Ovary (tissue), 9 donors: Measurements from ENCODE around the gene ZNRD2. TPM values are rescaled to one million over a fixed set of nuclear protein-coding genes. Genes with fewer than 3 reads are reported as not detected.
A peak's percentile ranks its signal among the peaks of the same experiment; 100 is the strongest.

ENCODE experiments used
- DNase-seq, 5 donors: peaks; one replicate each; pipeline ENCODE4 v3.0.0-alpha.2; 2019 to 2020
- H3K27ac ChIP-seq, 2 donors: fragments of 200-600 bp; one replicate each; pipeline versions ENCODE4 v1.5.1 to v1.8.0; 2019 to 2022
- H3K27me3 ChIP-seq: fragments of 200-600 bp; one replicate; pipeline ENCODE4 v1.8.0; 2022
- H3K36me3 ChIP-seq: fragments of 200-600 bp; sonication (generic); one replicate; pipeline ENCODE4 v1.5.1; 2019
- H3K4me1 ChIP-seq: one replicate; pipeline ENCODE4 v1.8.1; 2013; ENCODE audit warnings: mild to moderate bottlenecking, moderate library complexity; ENCODE audit not compliant: insufficient read depth
- H3K4me3 ChIP-seq: fragments of 200-600 bp; sonication (generic); one replicate; pipeline ENCODE4 v1.5.1; 2017
- H3K9me3 ChIP-seq, 2 donors: fragments of 200-600 bp in 1 of 2; sonication (generic) in 1 of 2; one replicate each; pipeline versions ENCODE4 v1.5.1 to v1.8.1; 2013 to 2019; ENCODE audit warnings: mild to moderate bottlenecking in 1 of 2, moderate library complexity in 1 of 2
- CTCF ChIP-seq, 3 donors: fragments of 450-650 bp in 2 of 3; fragments of 200-600 bp in 1 of 3; IDR thresholded peaks; one replicate each; pipeline versions ENCODE4 v1.5.1 to v1.8.0; 2016 to 2022; ENCODE audit warnings: antibody characterized with exemption in 3 of 3, mild to moderate bottlenecking in 1 of 3
- EP300 ChIP-seq: sonication (generic); formaldehyde crosslinking; IDR thresholded peaks from one replicate; pipeline ENCODE4 v1.6.1; 2017; ENCODE audit warnings: antibody characterized with exemption
- POLR2A ChIP-seq: fragments of 450-650 bp; IDR thresholded peaks from one replicate; pipeline ENCODE4 v1.6.1; 2017; ENCODE audit warnings: antibody characterized with exemption, mild to moderate bottlenecking, moderate library complexity
- WGBS, 3 donors: extraction: QIAGEN DNeasy Blood & Tissue Kit in 1 of 3; methylation state at CpG; one replicate each; pipeline versions ENCODE4 v1.1.5 to v1.1.7; 2013 to 2017; 5-methylcytosine and 5-hydroxymethylcytosine counted together
- intact Hi-C, 4 donors: fragments of 100-400 bp; cut with DNase I; formaldehyde crosslinking; loops; one replicate each; pipeline versions ENCODE4 v1.11.0 to v1.15.1; 2022 to 2023
- polyA plus RNA-seq, 2 donors: library from polyadenylated mRNA; stranded (reverse); fragments of 200-250 nt in 1 of 2; fragments of 350-450 nt in 1 of 2; fragmentation: Illumina TruSeq in 1 of 2; extraction: RNeasy Lipid Tissue Mini Kit (QIAGEN cat#74804) in 1 of 2; gene quantifications; one replicate each; pipeline ENCODE4 v1.2.3, GENCODE V29; 2013 to 2014
- total RNA-seq, 7 donors: library from RNA; depleted of rRNA in 2 of 7; stranded (reverse); fragments of >200 nt in 2 of 7; fragmentation: NEBNext Ultra II Directional in 3 of 7; extraction: Animal tissue kit (Norgen Biotek cat#: 25700) in 3 of 7; gene quantifications; one replicate each; pipeline versions ENCODE4 v1.1.0 to v1.2.4, GENCODE V29; 2016 to 2023
- donor health status: DM: no; HTN: no; CAD: no; lungs with moderate emphysema.
- donor health status: DM: no; HTN: no; CAD: no.
- donor health status: Bipolar disorder and iron deficiency.
- donor health status: DM: yes; HTN: yes; CAD: no.
- donor health status: DM: no; HTN: no; CAD: no.
- donor health status: DM: yes; HTN: yes; CAD: no.

The ZNRD2 gene
- total and polyA plus RNA-seq, 9 donors = 2.3 to 61.8 (median 39.2) TPM

DNA sequence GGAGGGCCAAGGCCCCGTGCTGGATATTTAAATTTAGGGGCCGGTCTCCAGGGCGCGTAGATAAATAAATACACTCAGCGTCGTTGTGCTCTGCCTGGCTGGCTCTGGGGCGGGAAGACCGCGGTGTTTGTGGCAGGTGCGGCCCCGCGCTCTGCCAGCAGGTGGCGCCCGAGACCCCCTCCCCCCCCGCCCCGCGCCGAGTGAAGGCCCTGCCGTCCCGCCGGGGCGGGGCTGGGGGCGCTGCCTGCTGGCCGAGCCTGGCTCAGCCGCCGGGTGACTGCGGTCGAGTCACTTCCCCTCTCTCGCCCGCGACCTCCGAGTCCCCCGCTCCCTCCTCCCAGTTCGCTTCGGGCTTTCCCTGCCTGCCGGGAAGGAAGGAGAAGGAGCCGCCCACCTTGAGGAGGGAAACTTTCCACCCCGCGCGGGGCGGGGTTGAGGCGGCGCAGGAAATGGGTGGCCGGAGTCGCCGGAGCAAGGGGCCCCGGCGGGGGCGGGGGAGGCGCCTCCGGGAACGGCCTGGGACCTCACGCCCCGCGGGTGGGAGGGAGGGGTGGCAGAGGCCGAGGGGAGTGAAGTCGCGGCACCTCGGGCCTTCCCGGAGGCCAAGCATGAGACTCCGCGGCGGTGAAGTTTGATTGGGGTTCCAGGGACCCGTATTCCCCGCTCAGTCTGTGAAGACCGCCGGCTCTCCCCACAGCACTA is 4.0 kb downstream of the ZNRD2 start:
- Histone ChIP-seq H3K27ac (peak overlapping the region; percentile 83 to 85), H3K4me1 (peaks cover 18% of the 10 kb centered on the region), H3K4me3 (peak overlapping the region; percentile 69), H3K27me3 (no peaks in the 10 kb centered on the region), H3K9me3 (no peaks in the 10 kb centered on the region), H3K36me3 (no peaks in the 10 kb centered on the region)
- intact Hi-C loops = loop anchor here in 3 of 4 donors (5.0 kb wide), 3 partner anchors 38 to 78 kb away; partner anchors contain the start of gene MAP3K11 (in 1 of the 3)
- TF ChIP-seq CTCF (IDR thresholded peaks at IDR 0.05) (peak; percentile 79 to 95 (median 95)), EP300 (peak; percentile 80), POLR2A (no peak)
- DNase-seq = peak; percentile 86 to 90 (median 88)
- WGBS, 3 donors = 0 to 2% (median 1%) methylated on average over 50 to 67 of the region's 67 CpGs

- WGBS, 3 donors = 36 to 44% (median 39%) methylated on average over 27 to 28 of the region's 28 CpGs
Observed at GRCh38 chr11:65574811-65575567, 4.7 kb downstream of the ZNRD2 start.

DNA sequence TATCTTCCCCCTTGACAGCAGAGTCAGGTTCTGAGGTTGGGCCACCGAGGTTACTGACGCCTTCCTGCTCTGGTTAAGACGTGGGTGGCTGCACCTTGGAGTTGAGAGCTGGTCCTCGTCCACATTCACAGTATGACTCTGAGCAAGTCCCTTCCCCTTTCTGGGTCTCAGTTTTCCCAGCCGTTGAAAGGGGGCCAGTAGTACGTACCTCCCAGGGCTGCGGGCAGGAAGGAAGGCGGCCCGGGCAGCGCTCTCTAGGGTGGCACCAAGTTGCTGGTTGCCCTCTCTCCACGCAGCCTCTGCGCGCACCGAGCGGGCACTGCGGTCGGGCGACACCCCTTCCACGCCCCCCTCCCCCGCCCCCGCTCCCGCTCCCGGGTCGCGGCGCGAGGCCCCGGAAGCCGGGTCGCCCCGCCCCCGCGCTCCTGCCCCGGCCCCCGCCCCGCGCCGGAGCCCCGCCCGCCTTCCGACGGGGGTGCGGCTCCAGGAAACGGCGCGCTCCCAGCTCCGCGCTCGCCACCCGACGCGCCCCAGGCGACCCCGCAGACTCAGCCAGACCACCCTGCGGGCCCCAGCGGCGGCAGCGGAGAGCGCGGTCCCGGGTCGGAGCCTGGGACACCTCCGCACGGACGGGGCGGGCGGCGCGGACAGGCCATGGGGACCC is 5.4 kb downstream of the ZNRD2 start, which contains the start of gene EHBP1L1:
TSS of gene EHBP1L1 (plus strand) at position 486 of the 664 bp plus-strand sequence. CDS start 250 bp downstream, outside the sequence.
- Histone ChIP-seq H3K9me3 (no peaks in the 10 kb centered on the region), H3K4me1 (peaks cover 17% of the 10 kb centered on the region), H3K27ac (peak within 1 kb of the TSS; percentile 83 to 85), H3K4me3 (peak within 1 kb of the TSS; percentile 69), H3K27me3 (no peaks in the 10 kb centered on the region), H3K36me3 (no peaks in the 10 kb centered on the region)
- intact Hi-C loops = loop anchor here in 1 of 4 donors (5.0 kb wide), 1 partner anchor 37 kb away; the partner anchor contains the start of gene MAP3K11
- WGBS, 3 donors = 1 to 6% (median 2%) methylated on average over 23 to 69 of the region's 69 CpGs
- TF ChIP-seq CTCF (IDR thresholded peaks at IDR 0.05) = no peak
- no peak for TF ChIP-seq EP300
- TF ChIP-seq POLR2A = no peak
- DNase-seq = peak; percentile 61 to 78 (median 72)

More at GRCh38 chr11:65574811-65575567, 4.7 kb downstream of the ZNRD2 start:
- no peaks in the 10 kb centered on the region for H3K27me3 ChIP-seq
- peak overlapping the region; percentile 83 to 85 for H3K27ac ChIP-seq
- H3K4me1 ChIP-seq = peaks cover 17% of the 10 kb centered on the region
- intact Hi-C loops = loop anchor here in 3 of 4 donors (5.0 kb wide), 3 partner anchors 37 to 77 kb away; partner anchors contain the start of gene MAP3K11 (in 2 of the 3)
- DNase-seq = no peak
- H3K36me3 ChIP-seq = no peaks in the 10 kb centered on the region
- TF ChIP-seq POLR2A = no peak
- TF ChIP-seq CTCF (IDR thresholded peaks at IDR 0.05) = no peak
- no peak for TF ChIP-seq EP300
- peak overlapping the region; percentile 69 for H3K4me3 ChIP-seq
- H3K9me3 ChIP-seq = no peaks in the 10 kb centered on the region
